ENCODE measurements around the gene CCDC107. TPM values are rescaled to one million over a fixed set of nuclear protein-coding genes. Genes with fewer than 3 reads are reported as not detected.

CCDC107 gene
- total RNA-seq, 1 donor from 2014 or later, result 48.4 TPM

DNA sequence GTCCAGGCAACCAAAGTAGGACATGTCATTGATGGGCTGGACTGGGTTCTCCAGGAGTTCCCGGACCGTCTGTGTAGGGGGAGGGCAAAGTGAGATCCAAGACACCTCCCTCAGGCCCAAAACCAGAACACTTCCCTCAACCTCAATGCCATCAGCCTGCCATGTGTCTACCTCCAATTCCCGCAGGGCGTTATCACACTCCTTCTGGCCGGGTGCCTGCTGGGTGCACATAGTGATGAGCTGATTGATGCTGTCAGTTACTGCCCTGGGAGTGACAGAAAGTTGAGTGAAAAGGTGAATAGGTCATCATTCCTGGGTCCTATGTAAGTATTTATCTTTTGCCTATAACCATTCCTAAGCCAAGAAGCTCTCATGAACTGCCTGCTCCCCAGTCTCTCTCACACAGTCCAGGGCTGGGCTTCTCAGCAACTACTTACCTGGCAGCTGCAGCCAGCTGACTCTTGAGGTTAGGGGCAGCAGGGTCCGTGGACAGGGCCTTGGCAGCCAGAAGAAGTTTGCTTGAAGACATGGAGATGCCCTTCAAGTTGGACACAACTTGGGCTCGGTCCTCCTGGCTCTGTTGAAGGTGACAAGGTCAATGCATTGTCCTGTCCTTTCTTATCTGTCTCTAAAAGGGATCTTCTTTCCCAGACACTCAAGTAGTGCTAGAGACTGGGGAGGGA is 52.9 kb downstream of the CCDC107 start:
- ATAC-seq (ENCODE audit: poor library complexity), result no peak
- no peak for DNase-seq

More for the DNA sequence above, 52.9 kb downstream of the CCDC107 start:
- intact Hi-C loops (cut with DNase I), result no loop called here

Small RNA genes lying within 50 kb of the gene (microRNA-seq; reads per million reads assigned to microRNA genes)
- gene MIR6852, result not detected

Other genes starting within 250 kb of the CCDC107 start
- gene RUSC2, start 168.2 kb upstream of the CCDC107 start, total RNA-seq, result 25.7 TPM
- gene TESK1, start 53.0 kb upstream of the CCDC107 start, total RNA-seq, result 25.0 TPM
- gene CD72, start 39.9 kb upstream of the CCDC107 start, total RNA-seq, result 0.59 TPM
- not detected for gene SIT1, start 7.4 kb upstream of the CCDC107 start, total RNA-seq
- gene RMRP, start 273 bp upstream of the CCDC107 start, total RNA-seq, result 19,155 TPM
- 0.24 TPM for gene ARHGEF39, start 6.9 kb downstream of the CCDC107 start, total RNA-seq
- gene CA9, start 15.6 kb downstream of the CCDC107 start, total RNA-seq, result not detected
- 966 TPM for gene TPM2, start 31.6 kb downstream of the CCDC107 start, total RNA-seq
- gene TLN1, start 73.9 kb downstream of the CCDC107 start, total RNA-seq, result 252 TPM
- gene CREB3, start 74.4 kb downstream of the CCDC107 start, total RNA-seq, result 20.3 TPM
- gene GBA2, start 90.9 kb downstream of the CCDC107 start, total RNA-seq, result 74.6 TPM
- 28.5 TPM for gene RGP1, start 91.0 kb downstream of the CCDC107 start, total RNA-seq
- gene MSMP, start 96.0 kb downstream of the CCDC107 start, total RNA-seq, result not detected
- 24.2 TPM for gene NPR2, start 133.3 kb downstream of the CCDC107 start, total RNA-seq
- 1.8 TPM for gene SPAG8, start 154.0 kb downstream of the CCDC107 start, total RNA-seq
- gene HINT2, start 156.8 kb downstream of the CCDC107 start, total RNA-seq, result 82.9 TPM
- not detected for gene FAM221B, start 170.4 kb downstream of the CCDC107 start, total RNA-seq
- 13.3 TPM for gene TMEM8B, start 170.9 kb downstream of the CCDC107 start, total RNA-seq
- gene OR13J1, start 212.1 kb downstream of the CCDC107 start, total RNA-seq, result not detected
- gene HRCT1, start 247.9 kb downstream of the CCDC107 start, total RNA-seq, result 7.4 TPM

Measured in Right ventricle myocardium superior (tissue), 1 donor.